Trophoblast cell (in vitro differentiated cells and primary cell): ENCODE data around the gene ARPC2.

ENCODE experiments used
- DNase-seq, 2 donors: peaks; one replicate each; pipeline ENCODE4 v3.0.0-alpha.2; 2016
- H2AFZ ChIP-seq: 2 replicates; pipeline ENCODE4 v1.6.1; 2013; ENCODE audit warnings: low read length, moderate library complexity, mild to moderate bottlenecking; ENCODE audit not compliant: insufficient read depth, poor library complexity
- H2AK5ac ChIP-seq: 2 replicates; pipeline ENCODE4 v1.6.1; 2013; ENCODE audit warnings: mild to moderate bottlenecking, low read length
- H2BK120ac ChIP-seq: 2 replicates; pipeline ENCODE4 v1.6.1; 2013; ENCODE audit warnings: low read length, mild to moderate bottlenecking, moderate library complexity; ENCODE audit not compliant: insufficient read depth, poor library complexity
- H2BK12ac ChIP-seq: 2 replicates; pipeline ENCODE4 v1.6.1; 2013; ENCODE audit warnings: mild to moderate bottlenecking, low read length, moderate library complexity
- H2BK5ac ChIP-seq: 2 replicates; pipeline ENCODE4 v1.6.1; 2013; ENCODE audit warnings: low read length, low read depth, moderate library complexity, mild to moderate bottlenecking; ENCODE audit not compliant: poor library complexity
- H3K14ac ChIP-seq: 2 replicates; pipeline ENCODE4 v1.6.1; 2013; ENCODE audit warnings: mild to moderate bottlenecking, low read length
- H3K18ac ChIP-seq: 2 replicates; pipeline ENCODE4 v1.6.1; 2013; ENCODE audit warnings: mild to moderate bottlenecking, low read length
- H3K23ac ChIP-seq: 2 replicates; pipeline ENCODE4 v1.6.1; 2013; ENCODE audit warnings: low read length
- H3K27ac ChIP-seq: 2 replicates; pipeline ENCODE4 v1.5.1; 2013; ENCODE audit warnings: low read depth, mild to moderate bottlenecking, inconsistent platforms, low read length, moderate library complexity
- H3K27me3 ChIP-seq: 2 replicates; pipeline ENCODE4 v1.6.1; 2013; ENCODE audit warnings: inconsistent platforms, mild to moderate bottlenecking, low read length, moderate library complexity; ENCODE audit not compliant: insufficient read depth
- H3K36me3 ChIP-seq, 2 experiments: 1 replicate in 1 of 2; 2 replicates in 1 of 2; pipeline ENCODE4 v1.6.1; 2013; ENCODE audit warnings: low read length in 2 of 2, mild to moderate bottlenecking in 2 of 2, moderate library complexity in 1 of 2; ENCODE audit not compliant: insufficient read depth in 2 of 2, control insufficient read depth in 1 of 2
- H3K4ac ChIP-seq: 2 replicates; pipeline ENCODE4 v1.6.1; 2013; ENCODE audit warnings: low read depth, mild to moderate bottlenecking, low read length, moderate library complexity
- H3K4me1 ChIP-seq, 2 experiments: 1 replicate in 1 of 2; 2 replicates in 1 of 2; pipeline ENCODE4 v1.6.1; 2013; ENCODE audit warnings: low read length in 2 of 2, mild to moderate bottlenecking in 2 of 2, moderate library complexity in 1 of 2; ENCODE audit not compliant: insufficient read depth in 2 of 2, control insufficient read depth in 1 of 2
- H3K4me2 ChIP-seq: 2 replicates; pipeline ENCODE4 v1.6.1; 2013; ENCODE audit warnings: inconsistent platforms, mild to moderate bottlenecking, low read length, moderate library complexity
- H3K4me3 ChIP-seq: 2 replicates; pipeline ENCODE4 v1.5.1; 2013; ENCODE audit warnings: mild to moderate bottlenecking, low read depth, low read length, inconsistent platforms
- H3K79me1 ChIP-seq: one replicate; pipeline ENCODE4 v1.6.1; 2013; ENCODE audit warnings: low read length
- H3K79me2 ChIP-seq: 2 replicates; pipeline ENCODE4 v1.6.1; 2013; ENCODE audit warnings: low read length, mild to moderate bottlenecking; ENCODE audit not compliant: control insufficient read depth, insufficient read depth, poor library complexity
- H3K9ac ChIP-seq: 2 replicates; pipeline ENCODE4 v1.6.1; 2013; ENCODE audit warnings: mild to moderate bottlenecking, low read length
- H3K9me3 ChIP-seq: 2 replicates; pipeline ENCODE4 v1.6.1; 2013; ENCODE audit warnings: low read depth, mild to moderate bottlenecking, control low read depth, inconsistent platforms, low read length; ENCODE audit not compliant: insufficient read depth
- H4K12ac ChIP-seq: 2 replicates; pipeline ENCODE4 v1.6.1; 2013; ENCODE audit warnings: low read depth, mild to moderate bottlenecking, low read length, moderate library complexity
- H4K8ac ChIP-seq: 2 replicates; pipeline ENCODE4 v1.6.1; 2013; ENCODE audit warnings: low read depth, mild to moderate bottlenecking, low read length, moderate library complexity
- H4K91ac ChIP-seq: one replicate; pipeline ENCODE4 v1.6.1; 2013; ENCODE audit warnings: low read depth, mild to moderate bottlenecking, low read length, moderate library complexity
- WGBS: extraction: QIAGEN DNeasy Blood & Tissue Kit; methylation state at CpG from one replicate; pipeline ENCODE4 v1.1.7; 2013; ENCODE audit warnings: missing lambda C conversion rate; ENCODE audit not compliant: insufficient read length, insufficient coverage; ENCODE audit errors: extremely low coverage; 5-methylcytosine and 5-hydroxymethylcytosine counted together

Gene ARPC2

DNA sequence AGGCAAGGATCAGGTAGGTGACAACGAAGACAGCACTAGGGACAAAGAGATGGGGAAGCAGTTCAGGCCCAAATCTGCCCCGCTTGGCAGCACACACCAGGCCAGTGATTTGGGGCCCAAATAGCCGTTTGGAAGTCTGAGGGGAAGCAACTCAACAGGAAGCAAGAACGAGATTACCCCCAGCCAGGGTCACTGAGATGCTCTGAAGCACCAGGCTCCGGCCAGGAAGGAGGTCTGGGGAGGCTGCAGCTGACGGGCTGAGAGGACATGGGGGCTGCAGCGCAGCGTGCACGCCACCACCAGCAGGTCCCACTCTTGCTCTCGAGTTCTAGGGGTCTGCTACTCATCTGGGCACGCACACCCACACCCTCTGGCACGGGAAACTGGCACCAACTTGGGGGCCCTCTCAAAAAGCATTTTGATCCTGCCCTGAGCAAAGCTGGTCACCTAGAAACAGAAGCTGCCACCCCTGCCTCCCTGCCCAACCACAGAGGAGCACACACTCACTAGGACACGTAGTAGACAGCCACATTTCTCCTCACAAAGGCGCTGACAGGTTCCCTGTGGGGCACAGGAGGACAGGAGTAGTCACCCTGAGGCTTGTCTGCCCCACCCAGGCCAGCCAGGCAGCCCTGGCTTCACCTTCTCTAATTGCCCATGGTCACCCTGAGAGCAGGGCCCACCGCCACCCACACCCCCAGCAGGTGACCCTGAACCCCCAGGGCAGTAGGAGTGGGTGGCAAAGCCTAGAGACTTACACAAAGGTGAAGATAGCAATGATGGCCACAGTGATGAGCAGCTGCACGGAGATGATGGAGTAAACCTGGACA lies 61.8 kb downstream of the ARPC2 start:
- Histone ChIP-seq H3K14ac (no peak overlapping the region), H4K91ac (no peak overlapping the region), H2BK5ac (no peak overlapping the region), H3K9me3 (peaks cover 3% of the 10 kb centered on the region), H3K36me3 (peaks cover 73 to 75% of the 10 kb centered on the region in 2 experiments), H3K23ac (no peak overlapping the region), H3K27me3 (no peaks in the 10 kb centered on the region), H2BK120ac (no peak overlapping the region), H3K4me2 (no peak overlapping the region), H3K4ac (no peak overlapping the region), H3K9ac (no peak overlapping the region), H3K4me3 (no peak overlapping the region), H2AK5ac (no peak overlapping the region), H3K27ac (no peak overlapping the region), H2BK12ac (no peak overlapping the region), H4K12ac (no peak overlapping the region), H2AFZ (no peak overlapping the region), H3K79me2 (peaks cover 9% of the 10 kb centered on the region), H3K79me1 (peaks cover 20% of the 10 kb centered on the region), H3K18ac (no peak overlapping the region), H4K8ac (no peak overlapping the region), H3K4me1 (peaks cover 19 to 26% of the 10 kb centered on the region in 2 experiments)
- DNase-seq = no peak
- no CpG with 5 or more reads among the region's 16 CpGs for WGBS

DNA sequence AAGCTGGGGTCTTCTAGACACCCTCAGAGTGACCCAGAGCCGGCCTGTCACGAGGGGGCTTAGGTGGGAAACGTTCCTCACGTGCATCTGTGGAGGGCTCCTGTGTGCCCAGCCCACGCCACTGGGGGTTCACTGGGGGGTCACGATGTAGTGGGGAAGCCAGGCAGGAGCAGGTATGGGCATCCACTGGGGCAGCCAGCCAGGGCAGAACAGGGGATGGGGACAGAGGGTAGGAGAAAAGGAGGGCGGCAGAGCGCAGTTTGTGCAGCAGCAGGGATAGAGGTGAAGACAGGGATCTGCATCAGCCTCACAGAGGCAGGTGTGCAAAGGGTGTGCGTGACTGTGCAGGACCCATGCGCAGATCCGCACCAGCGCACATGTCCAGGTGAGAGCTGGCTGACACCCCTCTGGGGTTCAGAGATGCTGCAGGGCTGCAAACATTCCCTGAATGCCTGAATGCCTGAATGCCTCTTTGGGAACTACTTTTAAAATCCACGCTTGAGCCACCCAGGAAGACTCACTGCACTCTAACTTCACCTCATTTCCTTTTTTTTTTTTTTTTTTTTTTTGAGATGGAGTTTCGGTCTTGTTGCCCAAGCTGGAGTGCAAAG lies 63.4 kb downstream of the ARPC2 start:
- no peak overlapping the region for H3K4ac ChIP-seq
- peaks cover 25% of the 10 kb centered on the region for H3K79me1 ChIP-seq
- no peak overlapping the region for H3K14ac ChIP-seq
- H3K23ac ChIP-seq = no peak overlapping the region
- WGBS = no CpG with 5 or more reads among the region's 14 CpGs
- no peak overlapping the region for H4K8ac ChIP-seq
- H3K4me2 ChIP-seq = no peak overlapping the region
- no peaks in the 10 kb centered on the region for H3K27me3 ChIP-seq
- no peak overlapping the region for H2AFZ ChIP-seq
- H3K4me3 ChIP-seq = no peak overlapping the region
- peaks cover 59 to 60% of the 10 kb centered on the region in 2 experiments for H3K36me3 ChIP-seq
- H2AK5ac ChIP-seq = no peak overlapping the region
- peaks cover 27 to 36% of the 10 kb centered on the region in 2 experiments for H3K4me1 ChIP-seq
- no peak overlapping the region for H4K91ac ChIP-seq
- no peak overlapping the region for H3K18ac ChIP-seq
- no peak overlapping the region for H2BK12ac ChIP-seq
- H3K79me2 ChIP-seq = peaks cover 11% of the 10 kb centered on the region
- no peak overlapping the region for H2BK5ac ChIP-seq
- no peak overlapping the region for H3K9ac ChIP-seq
- H3K9me3 ChIP-seq = peaks cover 3% of the 10 kb centered on the region
- no peak for DNase-seq
- no peak overlapping the region for H3K27ac ChIP-seq
- H4K12ac ChIP-seq = no peak overlapping the region
- H2BK120ac ChIP-seq = no peak overlapping the region

DNA sequence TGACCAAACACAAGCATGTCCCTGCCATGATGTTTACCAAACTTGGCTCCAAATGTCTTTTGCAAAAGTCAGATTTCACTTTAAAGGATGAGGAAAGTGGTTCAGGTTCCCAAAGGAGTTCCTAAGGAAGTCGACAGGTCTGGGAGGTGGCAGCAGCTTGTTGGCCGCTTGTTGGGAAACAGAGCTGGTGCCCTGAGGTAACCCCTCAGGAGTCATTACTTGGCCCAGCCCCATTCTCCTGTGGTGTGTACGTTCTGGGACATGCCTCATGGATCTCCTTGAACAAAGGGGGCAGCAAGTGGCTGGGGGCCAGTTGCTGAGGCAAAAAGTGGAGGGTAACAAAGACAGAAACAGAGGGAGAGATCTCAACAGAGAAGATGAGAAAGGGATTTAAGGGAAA lies 64.5 kb downstream of the ARPC2 start:
- Histone ChIP-seq H2BK5ac (peak overlapping the region; percentile 96), H3K14ac (peak overlapping the region; percentile 91), H3K23ac (no peak overlapping the region), H3K79me2 (peaks cover 21% of the 10 kb centered on the region), H3K36me3 (peaks cover 49% of the 10 kb centered on the region in 2 experiments), H3K9me3 (peaks cover 3% of the 10 kb centered on the region), H2BK120ac (peak overlapping the region; percentile 97), H4K8ac (peak overlapping the region; percentile 39), H2BK12ac (peak overlapping the region; percentile 89), H3K4me3 (no peak overlapping the region), H3K79me1 (peaks cover 34% of the 10 kb centered on the region), H3K27me3 (no peaks in the 10 kb centered on the region), H3K4ac (peak overlapping the region; percentile 82), H3K9ac (no peak overlapping the region), H3K4me1 (peaks cover 38 to 45% of the 10 kb centered on the region in 2 experiments), H2AK5ac (peak overlapping the region; percentile 95), H3K18ac (peak overlapping the region; percentile 88), H4K91ac (peak overlapping the region; percentile 98), H4K12ac (peak overlapping the region; percentile 13), H2AFZ (no peak overlapping the region), H3K4me2 (no peak overlapping the region), H3K27ac (peak overlapping the region; percentile 97)
- no CpG with 5 or more reads among the region's 3 CpGs for WGBS
- DNase-seq = peak; percentile 78 to 83

DNA sequence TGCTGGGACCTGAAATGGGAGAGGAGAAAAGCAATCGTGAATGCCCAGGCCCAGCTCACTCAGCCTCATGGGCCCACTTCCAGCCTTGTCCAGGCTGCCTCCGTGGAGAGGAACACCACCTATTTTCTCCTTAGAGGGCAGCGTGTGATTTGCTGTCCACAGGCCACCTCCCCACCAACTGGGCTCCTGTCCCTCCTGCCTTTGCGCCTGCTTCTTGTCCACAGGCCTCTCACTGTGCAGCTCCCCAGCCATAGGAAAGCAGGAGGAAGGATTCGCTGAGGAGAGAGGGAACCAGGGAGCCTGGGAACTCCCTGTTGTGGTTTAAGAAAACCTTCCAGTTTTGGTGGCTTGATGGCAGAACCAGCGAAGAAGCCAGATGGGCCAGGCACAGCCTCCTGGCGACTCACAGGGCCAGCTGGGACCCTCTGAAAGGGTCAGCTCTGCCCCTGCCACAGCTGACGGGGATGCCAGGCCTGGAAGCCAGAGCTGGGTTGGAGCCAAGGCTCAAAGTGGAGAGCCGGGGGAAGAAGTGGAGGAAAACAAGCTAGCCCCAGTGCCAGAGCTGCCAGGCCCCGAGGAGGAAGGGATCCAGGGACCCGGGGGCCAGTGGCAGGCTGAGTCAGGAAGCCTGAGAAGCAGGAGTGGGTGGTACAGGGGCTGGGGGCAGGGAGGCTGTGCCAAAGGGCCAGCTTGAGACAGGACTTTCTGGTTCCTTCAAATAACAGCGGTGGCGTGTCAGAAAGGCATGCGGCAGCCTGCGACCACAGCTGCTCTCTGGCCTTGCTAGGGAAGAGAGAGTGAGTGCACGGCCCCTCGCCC lies 65.4 kb downstream of the ARPC2 start:
- Histone ChIP-seq H2BK120ac (peak overlapping the region; percentile 97), H3K4me3 (no peak overlapping the region), H3K27me3 (no peaks in the 10 kb centered on the region), H3K4me2 (peak overlapping the region; percentile 41), H3K79me1 (peaks cover 40% of the 10 kb centered on the region), H4K8ac (peak overlapping the region; percentile 81), H3K36me3 (peaks cover 40% of the 10 kb centered on the region in 2 experiments), H3K79me2 (peaks cover 23% of the 10 kb centered on the region), H3K9ac (peak overlapping the region; percentile 29), H2AK5ac (peak overlapping the region; percentile 95), H2AFZ (peak overlapping the region; percentile 23), H3K27ac (peak overlapping the region; percentile 97), H2BK5ac (peak overlapping the region; percentile 96), H3K4me1 (peaks cover 44 to 53% of the 10 kb centered on the region in 2 experiments), H4K12ac (peak overlapping the region; percentile 71), H3K18ac (peak overlapping the region; percentile 88), H3K23ac (no peak overlapping the region), H4K91ac (peak overlapping the region; percentile 98), H3K14ac (peak overlapping the region; percentile 91), H3K9me3 (peaks cover 3% of the 10 kb centered on the region), H3K4ac (peak overlapping the region; percentile 82), H2BK12ac (peak overlapping the region; percentile 89)
- WGBS = no CpG with 5 or more reads among the region's 17 CpGs
- peak; percentile 96 to 97 for DNase-seq
